IPS-18c (cell line): ENCODE measurements around the gene GPR119.
"Not testable (repeated sequence)": the region's sequence is repeated elsewhere in the genome, so short reads cannot be mapped to it uniquely, and the experiment has no call there.

Experiments
- H3K4me3 ChIP-seq: 2 replicates; pipeline ENCODE4 v1.7.0; 2013; ENCODE audit warnings: low read depth, mild to moderate bottlenecking, low read length, moderate library complexity; ENCODE audit not compliant: insufficient read depth
- H3K9me3 ChIP-seq: one replicate; pipeline ENCODE4 v1.6.1; 2013; ENCODE audit warnings: mild to moderate bottlenecking, low read length, moderate library complexity; ENCODE audit not compliant: control insufficient read depth, insufficient read depth

Gene GPR119

GRCh38 chrX:130352050-130352449 is 33.4 kb downstream of the GPR119 start:
- H3K4me3 ChIP-seq = not testable (repeated sequence)

DNA sequence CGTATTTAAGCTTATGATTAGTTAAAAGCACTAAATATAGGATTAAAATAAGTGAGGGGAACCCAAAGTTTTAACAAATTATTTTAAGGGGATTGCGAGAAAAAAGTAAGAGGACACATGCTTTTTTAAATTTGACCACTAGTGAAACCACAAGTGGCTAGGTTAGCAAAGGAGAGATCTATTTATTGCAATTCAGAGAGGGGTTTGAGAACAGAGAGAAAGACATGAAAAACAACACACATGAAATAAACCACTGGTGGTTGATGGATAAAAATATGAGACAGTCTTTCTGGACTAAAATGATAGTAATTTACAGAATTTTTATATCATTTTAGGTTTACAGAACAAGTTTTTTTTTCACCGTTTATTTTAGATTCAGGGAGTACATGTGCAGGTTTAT is 33.9 kb downstream of the GPR119 start:
- Histone ChIP-seq H3K9me3 (no peaks in the 10 kb centered on the region), H3K4me3 (no peak overlapping the region)

More at GRCh38 chrX:130352050-130352449, 33.4 kb downstream of the GPR119 start:
- H3K9me3 ChIP-seq = not testable (repeated sequence)

GRCh38 chrX:130347321-130347720 is 38.2 kb downstream of the GPR119 start:
- peaks cover 3% of the 10 kb centered on the region for H3K9me3 ChIP-seq
- H3K4me3 ChIP-seq = no peak overlapping the region

GRCh38 chrX:130343411-130343810 is 42.1 kb downstream of the GPR119 start:
- no peak overlapping the region for H3K4me3 ChIP-seq
- H3K9me3 ChIP-seq = peaks cover 6% of the 10 kb centered on the region

DNA sequence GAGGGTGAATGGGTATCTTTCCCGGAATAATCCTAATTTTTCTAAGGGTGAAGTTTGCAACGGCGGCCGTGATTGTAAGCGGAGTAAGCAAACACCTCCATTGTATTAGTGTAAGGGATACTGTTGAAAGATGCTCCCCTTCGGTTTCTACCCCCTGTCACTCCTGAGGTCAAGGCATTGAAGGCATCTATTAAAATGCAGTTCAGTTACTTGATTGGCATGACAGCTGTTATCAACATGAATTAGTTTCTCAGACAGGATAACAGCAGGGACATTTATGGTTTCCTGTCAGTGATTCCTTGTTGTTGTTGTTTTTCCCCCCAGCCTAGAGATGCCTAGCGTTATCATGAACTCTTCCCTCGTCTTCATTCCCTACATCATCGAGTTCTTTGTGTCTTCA is 45.2 kb downstream of the GPR119 start:
- Histone ChIP-seq H3K9me3 (peaks cover 7% of the 10 kb centered on the region), H3K4me3 (peak overlapping the region; percentile 49)

- peaks cover 7% of the 10 kb centered on the region for H3K9me3 ChIP-seq
- peak within 1 kb of the TSS; percentile 49 for H3K4me3 ChIP-seq
These were observed 45.9 kb downstream of the GPR119 start, which contains the start of gene SLC25A14 for GRCh38 chrX:130339408-130340222. SLC25A14 (plus strand) TSS chrX:130339919; CDS start chrX:130340279, 360 bp downstream.

DNA sequence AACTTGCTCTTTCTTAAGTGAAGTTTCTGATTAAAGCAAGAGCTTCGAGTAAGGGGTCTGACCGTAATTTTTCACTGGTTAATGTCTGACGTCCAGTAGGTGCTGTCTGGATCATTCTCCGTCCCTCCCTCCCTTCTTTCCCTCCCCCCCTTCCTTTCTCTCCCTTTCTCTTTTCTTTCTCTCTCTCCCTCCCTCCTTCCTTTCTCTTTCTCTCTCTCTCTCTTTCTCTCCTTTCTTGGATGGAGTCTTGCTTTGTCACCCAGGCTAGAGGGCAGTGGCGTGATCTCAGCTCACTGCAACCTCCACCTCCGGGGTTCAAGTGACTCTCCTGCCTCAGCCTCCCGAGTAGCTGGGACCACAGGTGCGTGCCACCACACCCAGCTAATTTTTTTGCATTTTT is 46.6 kb downstream of the GPR119 start:
- H3K9me3 ChIP-seq, H3K4me3 ChIP-seq: not testable (repeated sequence)

GRCh38 chrX:130336531-130336930 is 48.9 kb downstream of the GPR119 start:
- peaks cover 3% of the 10 kb centered on the region for H3K9me3 ChIP-seq
- H3K4me3 ChIP-seq = no peak overlapping the region
